ENCODE results near the gene GLUL.
"Not testable (repeated sequence)": the region's sequence is repeated elsewhere in the genome, so short reads cannot be mapped to it uniquely, and the experiment has no call there.

Gene GLUL

DNA sequence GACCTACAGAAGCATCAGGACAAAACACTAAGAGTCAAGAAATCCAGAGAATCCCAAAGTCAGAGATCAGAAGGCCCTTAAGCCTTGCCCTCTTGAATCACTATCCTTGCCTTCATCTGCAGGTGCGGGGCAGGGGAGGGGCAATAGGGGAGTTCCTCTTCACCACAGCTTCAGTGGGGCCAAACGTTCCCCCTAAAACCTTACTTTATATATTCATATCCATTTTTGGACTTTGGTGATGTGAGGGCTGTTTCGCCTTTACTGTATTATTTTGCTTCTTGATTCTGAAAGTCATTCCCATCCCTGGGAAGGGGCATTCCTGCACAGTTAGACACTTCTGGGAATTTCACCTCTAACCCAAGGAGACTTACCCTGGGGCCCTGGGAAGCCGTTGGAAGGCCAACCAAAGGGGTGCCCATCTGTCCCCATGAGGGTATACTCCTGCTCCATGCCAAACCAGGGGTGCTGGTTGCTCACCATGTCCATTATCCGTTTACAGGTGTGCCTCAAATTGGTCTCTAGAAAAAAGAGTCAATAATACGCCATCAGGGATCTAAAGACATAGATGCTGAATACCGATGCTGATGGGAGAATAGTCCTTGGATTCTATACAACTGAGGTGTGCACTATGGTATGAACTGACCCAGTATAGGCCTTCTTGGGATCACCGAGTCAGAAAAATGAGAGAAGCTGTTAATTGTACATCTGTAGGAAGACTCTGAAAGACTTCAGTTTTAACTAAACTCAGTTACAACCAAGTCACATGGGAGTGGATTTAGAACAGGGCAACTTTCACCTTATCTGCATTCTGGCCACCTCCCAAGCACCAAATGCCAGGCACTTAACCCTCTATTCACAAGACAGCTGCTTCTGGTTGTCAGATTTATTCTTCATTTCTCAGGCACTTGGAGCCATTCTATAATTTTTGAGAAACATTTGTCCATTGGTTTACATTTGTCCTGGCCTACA is 5.4 kb downstream of the GLUL start:
- H3K27me3 Mint-ChIP-seq: peaks cover 16% of the 10 kb centered on the region
- peaks cover 28% of the 10 kb centered on the region for H3K36me3 Mint-ChIP-seq (ENCODE audit: low read depth)
- DNase-seq: no peak
- no peak overlapping the region for H3K27ac Mint-ChIP-seq
- no peaks in the 10 kb centered on the region for H3K9me3 Mint-ChIP-seq
- H3K4me1 Mint-ChIP-seq: peaks cover 20% of the 10 kb centered on the region
- no peak for ATAC-seq
- H3K4me3 Mint-ChIP-seq: no peak overlapping the region

DNA sequence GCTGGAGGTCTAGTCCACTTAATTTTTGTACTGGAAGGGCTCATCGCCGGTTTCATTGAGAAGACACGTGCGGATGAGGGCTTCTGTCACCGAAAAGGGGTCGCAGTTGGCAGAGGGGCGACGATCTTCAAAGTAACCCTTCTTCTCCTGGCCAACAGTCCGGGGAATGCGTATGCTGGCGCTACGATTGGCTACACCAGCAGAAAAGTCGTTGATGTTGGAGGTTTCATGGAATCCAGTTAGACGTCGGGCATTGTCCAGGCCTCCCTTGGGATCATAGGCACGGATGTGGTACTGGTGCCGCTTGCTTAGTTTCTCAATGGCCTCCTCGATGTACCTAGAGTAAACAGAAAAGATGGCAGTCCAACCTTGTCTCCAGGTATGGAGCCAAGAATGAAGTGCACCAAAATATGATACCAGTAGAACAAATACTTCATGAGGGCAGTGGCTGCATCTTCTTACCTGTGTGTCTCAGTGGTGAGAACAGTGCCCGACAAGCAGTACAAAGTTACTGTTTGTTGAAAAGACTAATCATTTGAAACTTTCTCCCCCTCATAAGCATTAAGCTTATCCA is 7.1 kb downstream of the GLUL start:
- H3K27me3 Mint-ChIP-seq: peaks cover 2% of the 10 kb centered on the region
- H3K4me3 Mint-ChIP-seq: no peak overlapping the region
- H3K9me3 Mint-ChIP-seq: no peaks in the 10 kb centered on the region
- H3K36me3 Mint-ChIP-seq (ENCODE audit: low read depth): peaks cover 25% of the 10 kb centered on the region
- H3K4me1 Mint-ChIP-seq: peaks cover 6% of the 10 kb centered on the region
- no peak for ATAC-seq
- no peak overlapping the region for H3K27ac Mint-ChIP-seq
- no peak for DNase-seq

DNA sequence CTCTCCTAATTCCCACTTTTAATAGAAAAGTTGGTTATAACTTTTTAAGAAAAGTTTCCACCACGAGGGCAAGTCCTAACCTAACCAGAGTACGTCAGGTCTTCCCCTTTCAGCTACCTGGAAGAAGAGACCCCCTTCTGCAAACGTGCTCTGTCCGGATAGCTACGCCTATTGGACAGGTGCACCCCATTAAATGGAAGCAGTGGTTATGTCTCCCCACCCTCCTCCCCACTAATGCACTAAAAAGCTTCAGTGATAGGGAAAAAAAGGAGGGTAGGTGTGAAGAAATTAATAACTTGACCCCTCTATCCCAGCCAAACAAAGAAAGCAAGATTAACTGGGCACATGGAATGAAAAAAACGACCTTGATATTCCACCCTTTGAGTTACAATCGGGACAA is 7.7 kb downstream of the GLUL start:
- Mint-ChIP-seq H3K27ac (no peak overlapping the region), H3K4me1 (peaks cover under 1% of the 10 kb centered on the region), H3K27me3 (peaks cover 2% of the 10 kb centered on the region), H3K36me3 (ENCODE audit: low read depth) (peaks cover 25% of the 10 kb centered on the region), H3K9me3 (no peaks in the 10 kb centered on the region), H3K4me3 (no peak overlapping the region)
- ATAC-seq (no peak), DNase-seq (no peak)

DNA sequence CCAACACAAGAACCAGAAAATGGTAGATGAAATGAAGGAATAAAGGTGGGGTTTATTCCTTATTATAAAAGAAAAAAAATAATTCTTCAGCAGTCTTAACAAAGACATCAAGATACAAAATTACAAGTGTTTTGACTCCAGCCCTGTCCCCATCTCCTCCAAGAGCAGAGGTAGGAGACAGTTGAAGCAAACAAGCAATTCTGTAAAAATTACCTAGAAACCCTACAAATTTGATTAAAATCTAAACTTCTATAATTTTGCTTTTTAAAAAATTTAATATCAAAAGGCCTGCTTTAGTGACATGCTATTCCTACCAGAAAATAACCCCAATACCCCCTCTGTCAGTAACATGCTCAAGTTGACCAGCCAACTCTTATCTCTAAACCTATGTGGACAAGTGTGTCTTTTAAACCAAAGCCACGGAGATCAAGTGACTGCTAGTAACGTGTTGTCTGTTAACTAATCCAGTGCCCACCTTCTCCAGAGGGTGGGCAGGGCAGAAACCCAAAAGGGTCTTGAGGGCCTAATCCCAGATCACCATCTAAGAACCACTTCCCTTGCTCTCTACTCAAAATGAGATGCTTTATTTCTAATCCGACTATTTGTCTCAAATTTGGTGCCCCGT is 8.4 kb downstream of the GLUL start:
- DNase-seq: no peak
- no peaks in the 10 kb centered on the region for H3K4me1 Mint-ChIP-seq
- ATAC-seq: no peak
- peaks cover 25% of the 10 kb centered on the region for H3K36me3 Mint-ChIP-seq (ENCODE audit: low read depth)
- H3K27ac Mint-ChIP-seq: no peak overlapping the region
- H3K4me3 Mint-ChIP-seq: no peak overlapping the region
- H3K9me3 Mint-ChIP-seq: no peaks in the 10 kb centered on the region
- no peaks in the 10 kb centered on the region for H3K27me3 Mint-ChIP-seq

DNA sequence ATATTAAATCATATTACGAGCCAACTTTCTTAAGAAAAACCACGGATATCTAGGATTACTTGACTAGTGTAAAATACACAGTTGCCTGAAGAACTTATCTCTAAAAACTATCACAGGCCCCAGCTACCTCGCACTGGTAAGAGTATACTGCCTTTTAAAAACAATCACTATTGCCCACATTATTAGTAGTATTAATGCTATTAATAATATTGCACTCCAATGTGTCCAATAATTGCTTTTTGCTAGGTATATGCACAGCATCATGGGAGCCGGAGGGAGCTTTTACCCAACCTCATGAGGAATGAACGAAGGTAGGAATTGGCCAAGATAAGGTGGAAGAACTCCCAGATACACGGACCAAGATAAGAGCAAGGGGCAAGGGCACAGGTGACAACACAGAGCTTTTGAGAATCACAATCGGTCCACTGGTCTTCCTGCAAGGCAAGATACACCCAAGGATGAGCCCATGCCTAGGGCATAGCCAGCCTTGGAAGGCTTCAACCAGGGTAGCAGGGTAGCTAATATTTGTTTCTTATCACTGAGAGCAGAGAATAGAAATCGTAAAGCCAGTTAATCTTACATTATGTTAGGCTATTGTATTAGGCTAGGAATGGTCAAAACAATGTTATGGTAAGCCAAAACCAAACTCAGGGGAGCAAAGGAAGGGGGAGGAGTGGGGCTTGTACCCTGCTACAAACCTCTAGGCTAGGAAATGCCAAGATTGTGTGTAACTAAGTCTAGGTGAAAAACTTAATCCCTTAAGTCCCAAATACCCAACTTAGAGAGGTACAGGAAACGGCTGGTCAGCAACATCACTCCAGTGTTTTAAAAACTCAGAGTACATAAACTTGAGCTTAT is 9.4 kb downstream of the GLUL start:
- Mint-ChIP-seq H3K27ac (no peak overlapping the region), H3K27me3 (no peaks in the 10 kb centered on the region), H3K36me3 (ENCODE audit: low read depth) (peaks cover 19% of the 10 kb centered on the region), H3K4me1 (no peaks in the 10 kb centered on the region), H3K9me3 (no peaks in the 10 kb centered on the region), H3K4me3 (no peak overlapping the region)
- ATAC-seq (no peak), DNase-seq (no peak)

DNA sequence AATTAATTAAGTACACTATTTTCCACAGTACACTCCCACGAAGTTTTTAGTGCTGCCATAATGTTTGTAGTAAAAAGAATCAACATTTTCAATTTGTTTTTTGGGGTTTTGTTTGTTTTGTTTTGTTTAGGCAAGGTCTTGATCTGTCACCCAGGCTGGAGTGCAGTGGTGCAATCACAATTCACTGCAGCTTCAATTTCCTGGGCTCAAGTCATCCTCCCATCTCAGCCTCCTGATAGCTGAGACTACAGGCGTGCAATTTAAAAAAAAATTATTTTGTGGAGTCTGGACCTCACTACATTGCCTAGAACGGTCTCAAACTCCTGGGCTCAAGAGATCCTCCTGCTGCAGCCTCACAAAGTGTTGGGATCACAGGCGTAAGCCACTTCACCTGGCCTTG is 11.4 kb downstream of the GLUL start:
- no peak overlapping the region for H3K27ac Mint-ChIP-seq
- H3K4me3 Mint-ChIP-seq: no peak overlapping the region
- no peak for ATAC-seq
- no peaks in the 10 kb centered on the region for H3K27me3 Mint-ChIP-seq
- no peaks in the 10 kb centered on the region for H3K9me3 Mint-ChIP-seq
- no peak for DNase-seq
- H3K36me3 Mint-ChIP-seq (ENCODE audit: low read depth): peaks cover 4% of the 10 kb centered on the region
- no peaks in the 10 kb centered on the region for H3K4me1 Mint-ChIP-seq

DNA sequence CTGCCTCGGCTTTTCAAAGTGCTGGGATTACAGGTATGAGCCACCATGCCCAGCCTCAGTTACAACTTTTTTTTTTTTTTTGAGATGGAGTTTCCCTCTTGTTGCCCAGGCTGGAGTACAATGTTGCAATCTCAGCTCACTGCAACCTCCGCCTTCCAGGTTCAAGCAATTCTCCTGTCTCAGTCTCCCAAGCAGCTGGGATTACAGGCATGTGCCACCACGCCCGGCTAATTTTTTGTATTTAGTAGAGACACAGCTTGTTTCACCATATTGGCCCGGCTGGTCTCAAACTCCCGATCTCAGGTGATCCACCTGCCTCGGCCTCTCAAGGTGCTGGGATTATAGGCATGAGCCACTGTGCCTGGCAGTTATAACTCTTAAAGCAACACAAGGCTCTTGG is 11.8 kb downstream of the GLUL start:
- not testable (repeated sequence) for DNase-seq; H3K4me3 Mint-ChIP-seq; H3K9me3 Mint-ChIP-seq; H3K27me3 Mint-ChIP-seq; ATAC-seq; H3K27ac Mint-ChIP-seq; H3K36me3 Mint-ChIP-seq (ENCODE audit: low read depth); H3K4me1 Mint-ChIP-seq

DNA sequence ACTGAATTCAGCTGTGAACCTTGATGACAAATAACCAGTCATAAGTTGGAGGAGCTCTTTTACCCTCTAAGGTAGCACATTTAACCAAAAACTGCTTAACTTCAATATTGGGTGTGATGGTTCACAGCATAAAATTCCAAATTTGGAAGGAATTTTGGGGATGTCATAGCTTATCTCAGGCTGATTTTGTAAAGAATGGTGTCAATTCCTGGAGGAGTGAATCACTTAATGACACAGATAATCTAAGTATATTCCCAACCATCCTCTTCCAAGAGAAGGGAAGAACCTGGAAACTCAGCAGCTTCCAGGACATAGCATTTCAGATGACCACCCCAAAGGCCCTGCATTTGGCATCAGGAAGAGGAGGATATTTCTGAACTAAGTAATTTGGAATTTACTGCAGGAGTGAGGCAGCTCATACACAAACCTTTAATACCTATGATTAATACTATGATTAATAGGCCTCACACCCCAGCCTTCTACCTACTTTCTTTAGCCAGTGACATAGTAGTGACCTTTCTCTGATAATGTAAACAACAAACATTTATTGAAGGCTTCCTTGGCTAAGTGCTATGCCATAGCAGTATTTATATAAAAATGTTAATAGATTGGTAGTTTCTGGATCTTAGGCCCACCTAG is 14.5 kb downstream of the GLUL start:
- DNase-seq (no peak), ATAC-seq (no peak)
- no peaks in the 10 kb centered on the region for H3K9me3 Mint-ChIP-seq

DNA sequence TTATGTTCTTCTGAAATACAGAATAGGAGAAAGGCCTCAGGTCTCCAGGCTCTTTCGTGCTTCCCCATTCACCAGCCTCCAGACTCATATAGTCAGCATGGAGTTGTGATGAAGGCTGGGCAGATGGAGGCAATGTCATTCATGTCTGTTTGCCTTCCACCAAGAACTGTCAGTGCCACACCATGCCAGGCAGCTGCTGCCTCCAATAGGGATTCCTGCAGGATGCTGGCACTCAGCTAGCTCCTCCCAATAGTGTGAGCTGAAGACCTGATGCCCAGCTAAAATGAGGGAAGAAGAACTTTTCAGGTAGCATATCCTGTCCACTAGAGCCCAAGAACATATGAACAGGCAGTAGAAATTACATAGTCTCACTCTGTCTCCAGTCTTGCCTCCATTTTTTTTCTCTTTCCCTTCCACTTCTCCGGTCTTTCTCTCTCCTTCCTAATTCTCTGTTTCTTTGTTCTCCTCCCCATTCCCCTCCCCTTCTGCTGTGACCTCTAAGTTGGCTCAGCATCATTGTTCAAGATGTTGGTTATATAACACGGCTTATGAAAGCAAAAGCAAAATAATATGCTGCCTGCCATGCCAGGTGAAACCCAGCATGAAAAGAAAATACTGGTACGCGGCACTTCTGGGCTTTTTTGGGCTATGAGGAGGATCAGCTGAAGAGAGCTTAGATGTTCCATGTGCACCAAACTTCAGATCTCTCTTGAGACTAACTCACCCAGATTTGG is 17.3 kb downstream of the GLUL start:
- H3K27ac Mint-ChIP-seq: no peak overlapping the region
- no peak overlapping the region for H3K4me3 Mint-ChIP-seq
- H3K27me3 Mint-ChIP-seq: no peaks in the 10 kb centered on the region
- H3K36me3 Mint-ChIP-seq (ENCODE audit: low read depth): no peaks in the 10 kb centered on the region
- ATAC-seq: no peak
- no peaks in the 10 kb centered on the region for H3K9me3 Mint-ChIP-seq
- no peak for DNase-seq
- H3K4me1 Mint-ChIP-seq: no peaks in the 10 kb centered on the region

More for the DNA sequence above, 14.5 kb downstream of the GLUL start:
- Mint-ChIP-seq H3K36me3 (ENCODE audit: low read depth) (no peaks in the 10 kb centered on the region), H3K4me1 (no peaks in the 10 kb centered on the region), H3K4me3 (no peak overlapping the region), H3K27ac (no peak overlapping the region), H3K27me3 (no peaks in the 10 kb centered on the region)

DNA sequence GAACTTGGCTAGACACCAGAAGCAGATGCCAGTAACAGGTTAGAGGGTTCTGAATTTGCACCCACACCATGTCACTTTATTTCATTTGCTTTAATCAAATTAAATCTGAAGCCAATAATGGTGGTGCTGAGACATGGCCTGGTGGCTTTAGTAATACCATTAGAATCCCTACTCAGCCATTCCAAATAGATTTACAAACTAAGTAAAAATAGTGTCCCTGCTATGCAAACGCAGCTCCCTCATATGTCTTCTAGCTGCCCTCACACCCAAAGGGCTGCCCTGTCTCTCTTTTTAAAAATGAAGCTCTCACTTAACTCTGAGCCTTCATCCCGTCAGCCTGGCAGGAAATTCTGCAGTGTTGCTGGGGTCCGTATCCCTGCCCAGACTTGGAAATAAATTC is 21.1 kb downstream of the GLUL start:
- H3K27ac Mint-ChIP-seq: no peak overlapping the region
- ATAC-seq (no peak), DNase-seq (no peak)
- no peak overlapping the region for H3K4me3 Mint-ChIP-seq
- no peaks in the 10 kb centered on the region for H3K27me3 Mint-ChIP-seq
- H3K36me3 Mint-ChIP-seq (ENCODE audit: low read depth): no peaks in the 10 kb centered on the region
- no peaks in the 10 kb centered on the region for H3K4me1 Mint-ChIP-seq
- no peaks in the 10 kb centered on the region for H3K9me3 Mint-ChIP-seq

DNA sequence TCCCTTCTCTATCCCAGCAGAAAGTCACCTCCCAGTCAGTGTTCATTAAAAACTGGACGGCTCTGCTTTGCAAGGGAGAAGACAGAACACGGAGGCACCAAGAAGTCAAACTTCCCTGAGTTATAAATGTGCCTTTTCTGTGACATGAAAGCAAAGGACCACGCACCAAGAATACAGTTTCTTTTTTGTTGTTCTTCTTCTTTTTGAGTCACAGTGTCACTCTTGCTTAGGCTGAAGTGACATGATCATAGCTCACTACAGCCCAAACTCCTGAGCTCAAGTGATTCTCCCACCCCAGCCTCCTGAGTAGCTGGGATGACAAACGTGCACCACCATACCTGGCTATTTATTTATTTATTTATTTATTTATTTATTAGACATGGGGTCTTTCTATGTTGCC is 22.7 kb downstream of the GLUL start:
- Mint-ChIP-seq H3K4me3 (no peak overlapping the region), H3K27me3 (no peaks in the 10 kb centered on the region), H3K4me1 (no peaks in the 10 kb centered on the region), H3K9me3 (no peaks in the 10 kb centered on the region), H3K36me3 (ENCODE audit: low read depth) (no peaks in the 10 kb centered on the region), H3K27ac (no peak overlapping the region)
- no peak for ATAC-seq
- DNase-seq: no peak

DNA sequence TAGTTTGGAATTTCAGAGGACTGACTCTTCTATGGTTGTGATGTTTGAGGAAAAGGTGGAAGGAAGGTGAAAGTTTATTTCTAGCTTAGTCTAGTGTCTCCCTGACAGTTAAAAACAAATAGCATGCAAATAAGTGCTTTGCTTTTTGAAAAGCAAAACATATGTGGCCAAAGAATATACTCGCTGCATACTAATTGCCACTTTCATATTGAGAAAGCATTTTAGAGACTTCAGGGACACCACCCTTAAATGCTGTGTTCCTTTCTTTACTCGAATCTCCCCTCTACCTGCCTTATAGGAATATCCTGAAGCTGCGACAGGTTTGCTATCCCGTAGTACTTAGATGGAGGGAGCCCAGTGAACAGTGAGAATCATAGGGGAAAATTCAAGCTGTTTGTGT is 23.2 kb downstream of the GLUL start:
- H3K9me3 Mint-ChIP-seq: no peaks in the 10 kb centered on the region
- no peaks in the 10 kb centered on the region for H3K27me3 Mint-ChIP-seq
- H3K36me3 Mint-ChIP-seq (ENCODE audit: low read depth): no peaks in the 10 kb centered on the region
- H3K4me1 Mint-ChIP-seq: no peaks in the 10 kb centered on the region
- ATAC-seq (no peak), DNase-seq (no peak)
- no peak overlapping the region for H3K4me3 Mint-ChIP-seq
- no peak overlapping the region for H3K27ac Mint-ChIP-seq

DNA sequence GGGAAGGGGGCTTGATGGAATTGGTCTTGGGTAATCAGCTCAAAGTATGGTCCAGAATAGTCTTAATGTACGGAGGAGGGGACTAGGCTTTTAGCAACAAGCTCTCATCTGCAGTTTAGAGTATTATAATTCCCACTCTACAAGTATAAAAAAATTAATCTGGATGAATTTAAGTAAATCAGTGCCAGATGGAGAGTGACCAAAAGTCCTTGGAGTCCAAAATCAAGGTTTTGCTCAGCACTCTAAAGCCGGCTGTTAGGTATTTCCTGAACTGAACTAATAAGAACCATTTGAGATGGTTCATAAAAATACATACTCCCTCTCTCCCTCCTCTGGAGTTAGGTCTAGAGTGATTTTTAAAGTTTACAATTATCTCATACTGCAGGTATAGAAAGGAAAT is 23.7 kb downstream of the GLUL start:
- no peaks in the 10 kb centered on the region for H3K36me3 Mint-ChIP-seq (ENCODE audit: low read depth)
- no peaks in the 10 kb centered on the region for H3K9me3 Mint-ChIP-seq

More for the DNA sequence above, 23.7 kb downstream of the GLUL start:
- Mint-ChIP-seq H3K4me3 (no peak overlapping the region), H3K27ac (no peak overlapping the region), H3K4me1 (no peaks in the 10 kb centered on the region), H3K27me3 (no peaks in the 10 kb centered on the region)
- ATAC-seq (no peak), DNase-seq (no peak)
